Gastroesophageal sphincter (tissue), 4 donors: ENCODE measurements around the gene TNFRSF18. TPM values are rescaled to one million over a fixed set of nuclear protein-coding genes. Genes with fewer than 3 reads are reported as not detected.
"Not testable (repeated sequence)": the region's sequence is repeated elsewhere in the genome, so short reads cannot be mapped to it uniquely, and the experiment has no call there.

Experiments used
- ATAC-seq: fragments of 150-250 bp; one replicate; pipeline ENCODE4 v1.9.1; 2016; ENCODE audit warnings: mild to moderate bottlenecking, moderate library complexity
- H3K27ac ChIP-seq, 4 donors: fragments of 200-600 bp; sonication (generic) in 3 of 4; 1 replicate in 3 of 4; 2 replicates in 1 of 4; pipeline ENCODE4 v1.5.1; 2016 to 2019
- H3K27me3 ChIP-seq: fragments of 200-600 bp; sonication (generic); one replicate; pipeline ENCODE4 v1.5.1; 2019
- H3K36me3 ChIP-seq, 2 donors: fragments of 200-600 bp; sonication (generic); one replicate each; pipeline ENCODE4 v1.5.1; 2019; ENCODE audit warnings: control low read depth in 1 of 2
- H3K4me1 ChIP-seq, 3 donors: fragments of 200-600 bp; sonication (generic); 1 replicate in 2 of 3; 2 replicates in 1 of 3; pipeline ENCODE4 v1.5.1; 2016 to 2019; ENCODE audit warnings: control low read depth in 2 of 3
- H3K4me3 ChIP-seq, 2 donors: fragments of 200-600 bp; sonication (generic); one replicate each; pipeline ENCODE4 v1.5.1; 2019; ENCODE audit warnings: mild to moderate bottlenecking in 1 of 2, moderate library complexity in 1 of 2
- H3K9me3 ChIP-seq, 3 donors: fragments of 200-600 bp; sonication (generic); one replicate each; pipeline ENCODE4 v1.5.1; 2017 to 2019; ENCODE audit warnings: control low read depth in 2 of 3
- EP300 ChIP-seq: sonication (generic); formaldehyde crosslinking; IDR thresholded peaks from one replicate; pipeline ENCODE4 v1.6.1; 2017; ENCODE audit warnings: antibody characterized with exemption, mild to moderate bottlenecking
- POLR2A ChIP-seq, 2 donors: fragments of 450-650 bp; IDR thresholded peaks; one replicate each; pipeline ENCODE4 v1.6.1; 2017; ENCODE audit warnings: antibody characterized with exemption in 2 of 2, mild to moderate bottlenecking in 2 of 2, moderate library complexity in 1 of 2
- POLR2AphosphoS5 ChIP-seq: sonication (generic); formaldehyde crosslinking; IDR thresholded peaks from one replicate; pipeline ENCODE4 v1.6.1; 2017; ENCODE audit warnings: antibody characterized with exemption
- WGBS, 2 donors: methylation state at CpG; one replicate each; pipeline ENCODE4 v1.1.5; 2018; ENCODE audit warnings: low coverage in 1 of 2; 5-methylcytosine and 5-hydroxymethylcytosine counted together
- total RNA-seq, 4 donors: library from RNA; depleted of rRNA; stranded (reverse); fragments of >200 nt; gene quantifications; one replicate each; pipeline ENCODE4 v1.1.0, GENCODE V29; 2016
- TF ChIP-seq, protein P1 (sequence below), 4 experiments: fragments of 200-600 bp in 2 of 4; fragments of 450-650 bp in 2 of 4; sonication (generic) in 1 of 4; IDR thresholded peaks; one replicate each; pipeline ENCODE4 v1.5.1; 2017 to 2019; ENCODE audit warnings: antibody characterized with exemption in 4 of 4, mild to moderate bottlenecking in 2 of 4, moderate library complexity in 2 of 4

Gene TNFRSF18
- total RNA-seq, 4 donors from 2014 or later, result 0.35 to 2.2 TPM; not detected in 2

GRCh38 chr1:1253314-1253713 is 46.9 kb upstream of the TNFRSF18 start:
- ATAC-seq, result no peak
- H3K9me3 ChIP-seq, result no peaks in the 10 kb centered on the region
- peaks cover 4% of the 10 kb centered on the region for H3K27me3 ChIP-seq
- TF ChIP-seq POLR2AphosphoS5 (no peak), EP300 (no peak), POLR2A (IDR thresholded peaks at IDR 0.05) (no peak)
- TF ChIP-seq, protein P1, sequence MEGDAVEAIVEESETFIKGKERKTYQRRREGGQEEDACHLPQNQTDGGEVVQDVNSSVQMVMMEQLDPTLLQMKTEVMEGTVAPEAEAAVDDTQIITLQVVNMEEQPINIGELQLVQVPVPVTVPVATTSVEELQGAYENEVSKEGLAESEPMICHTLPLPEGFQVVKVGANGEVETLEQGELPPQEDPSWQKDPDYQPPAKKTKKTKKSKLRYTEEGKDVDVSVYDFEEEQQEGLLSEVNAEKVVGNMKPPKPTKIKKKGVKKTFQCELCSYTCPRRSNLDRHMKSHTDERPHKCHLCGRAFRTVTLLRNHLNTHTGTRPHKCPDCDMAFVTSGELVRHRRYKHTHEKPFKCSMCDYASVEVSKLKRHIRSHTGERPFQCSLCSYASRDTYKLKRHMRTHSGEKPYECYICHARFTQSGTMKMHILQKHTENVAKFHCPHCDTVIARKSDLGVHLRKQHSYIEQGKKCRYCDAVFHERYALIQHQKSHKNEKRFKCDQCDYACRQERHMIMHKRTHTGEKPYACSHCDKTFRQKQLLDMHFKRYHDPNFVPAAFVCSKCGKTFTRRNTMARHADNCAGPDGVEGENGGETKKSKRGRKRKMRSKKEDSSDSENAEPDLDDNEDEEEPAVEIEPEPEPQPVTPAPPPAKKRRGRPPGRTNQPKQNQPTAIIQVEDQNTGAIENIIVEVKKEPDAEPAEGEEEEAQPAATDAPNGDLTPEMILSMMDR (IDR thresholded peaks at IDR 0.05), result no peak
- WGBS, 2 donors, result 90% methylated on average over 2 of the region's 12 CpGs; no CpG with 5 or more reads in 1 of the 2 donors
- no peaks in the 10 kb centered on the region for H3K4me1 ChIP-seq
- H3K4me3 ChIP-seq, result no peak overlapping the region
- peaks cover 0 to 77% of the 10 kb centered on the region in 2 donors for H3K36me3 ChIP-seq
- no peak overlapping the region for H3K27ac ChIP-seq

GRCh38 chr1:1250786-1251284 is 44.4 kb upstream of the TNFRSF18 start:
- Histone ChIP-seq H3K4me3 (no peak overlapping the region), H3K36me3 (peaks cover 0 to 54% of the 10 kb centered on the region in 2 donors), H3K27me3 (peaks cover 28% of the 10 kb centered on the region), H3K4me1 (peaks cover 0 to 15% (median 0%) of the 10 kb centered on the region in 3 donors), H3K9me3 (no peaks in the 10 kb centered on the region), H3K27ac (no peak overlapping the region)
- WGBS, 2 donors, result 83% methylated on average over 2 of the region's 16 CpGs; no CpG with 5 or more reads in 1 of the 2 donors
- no peak for ATAC-seq
- TF ChIP-seq EP300 (no peak), POLR2AphosphoS5 (no peak), POLR2A (IDR thresholded peaks at IDR 0.05) (no peak)
- TF ChIP-seq, protein P1 (IDR thresholded peaks at IDR 0.05), result no peak

GRCh38 chr1:1248009-1248913 is 41.9 kb upstream of the TNFRSF18 start:
- ATAC-seq, H3K27ac ChIP-seq, H3K4me3 ChIP-seq, H3K9me3 ChIP-seq: not testable (repeated sequence)
- H3K36me3 ChIP-seq, result peaks cover 0 to 39% of the 10 kb centered on the region in 2 donors
- peaks cover 39% of the 10 kb centered on the region for H3K27me3 ChIP-seq
- WGBS, 2 donors, result 80 to 100% methylated on average over 1 of the region's 21 CpGs
- H3K4me1 ChIP-seq, result peaks cover 0 to 16% (median 0%) of the 10 kb centered on the region in 3 donors

DNA sequence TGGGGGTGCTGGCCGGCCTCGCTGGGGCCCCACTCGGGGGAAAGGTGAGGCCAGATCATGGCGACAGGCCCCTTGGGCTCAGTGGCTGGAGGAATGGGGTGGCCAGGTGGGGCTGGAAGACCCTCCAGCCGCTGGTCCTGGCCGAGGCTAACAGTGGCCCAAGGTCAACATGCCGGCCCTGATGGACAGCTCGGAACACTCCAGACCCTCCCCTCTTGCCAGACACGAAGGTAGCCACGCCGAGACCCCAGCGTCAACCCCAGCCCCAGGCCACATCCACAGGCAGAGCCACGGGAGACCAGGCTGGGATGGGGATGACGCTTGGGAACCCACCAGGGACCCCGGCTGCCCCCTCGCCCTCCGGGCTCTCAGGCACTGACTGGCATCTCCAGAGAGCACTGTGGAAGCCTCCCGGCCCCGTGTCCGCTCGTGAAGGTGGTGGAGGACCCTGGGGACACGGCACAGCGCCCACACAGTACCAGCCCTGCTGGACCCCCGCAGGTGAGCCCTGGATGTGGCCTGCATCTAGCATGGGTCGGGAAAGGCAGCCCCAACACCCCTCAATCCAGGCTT is 41.0 kb upstream of the TNFRSF18 start:
- no CpG with 5 or more reads among the region's 25 CpGs for WGBS, 2 donors
- no peak for ATAC-seq

More for the DNA sequence above, 41.0 kb upstream of the TNFRSF18 start:
- Histone ChIP-seq H3K4me3 (no peak overlapping the region), H3K27ac (no peak overlapping the region), H3K27me3 (peaks cover 39% of the 10 kb centered on the region), H3K36me3 (peaks cover 0 to 39% of the 10 kb centered on the region in 2 donors), H3K9me3 (no peaks in the 10 kb centered on the region), H3K4me1 (peaks cover 0 to 16% (median 0%) of the 10 kb centered on the region in 3 donors)
- no peak for TF ChIP-seq EP300
- TF ChIP-seq, protein P1 (IDR thresholded peaks at IDR 0.05), result no peak
- no peak for TF ChIP-seq POLR2AphosphoS5
- no peak for TF ChIP-seq POLR2A (IDR thresholded peaks at IDR 0.05)
